Fibroblast of lung (primary cell): ENCODE data around the gene CTDP1. TPM values are rescaled to one million over a fixed set of nuclear protein-coding genes. Genes with fewer than 3 reads are reported as not detected.

Source experiments
- DNase-seq, 2 donors: peaks; one replicate each; pipeline versions ENCODE4 v3.0.0 to v3.0.0-alpha.2; 2010; ENCODE audit warnings: low read depth in 2 of 2
- H2AFZ ChIP-seq: 2 replicates; pipeline ENCODE4 v1.5.1; 2012; ENCODE audit warnings: low read length, control low read depth, inconsistent platforms
- H3K27ac ChIP-seq: 2 replicates; pipeline ENCODE4 v1.5.1; 2011; ENCODE audit warnings: low read length, control low read depth; ENCODE audit not compliant: insufficient read depth
- H3K27me3 ChIP-seq: 2 replicates; pipeline ENCODE4 v1.5.1; 2011; ENCODE audit warnings: mild to moderate bottlenecking, low read length; ENCODE audit not compliant: control insufficient read depth, insufficient read depth
- H3K36me3 ChIP-seq: 2 replicates; pipeline ENCODE4 v1.5.1; 2011; ENCODE audit warnings: low read length; ENCODE audit not compliant: control insufficient read depth, insufficient read depth
- H3K4me1 ChIP-seq: 2 replicates; pipeline ENCODE4 v1.5.1; 2011; ENCODE audit warnings: low read length; ENCODE audit not compliant: control insufficient read depth, insufficient read depth; ENCODE audit errors: extremely low read depth
- H3K4me2 ChIP-seq: 2 replicates; pipeline ENCODE4 v1.5.1; 2011; ENCODE audit warnings: low read length, control low read depth; ENCODE audit not compliant: insufficient read depth; ENCODE audit errors: extremely low read depth
- H3K4me3 ChIP-seq, 4 experiments: fragments of 200-600 bp in 1 of 4; sonication (generic) in 1 of 4; replicated peaks in 1 of 4; 2 replicates each; pipeline ENCODE4 v1.5.1; 2011 to 2016; ENCODE audit warnings: low read length in 4 of 4, low read depth in 3 of 4, mild to moderate bottlenecking in 3 of 4, control low read depth in 2 of 4, inconsistent platforms in 1 of 4, mixed read lengths in 1 of 4; ENCODE audit not compliant: insufficient read depth in 1 of 4; ENCODE audit errors: control extremely low read depth in 1 of 4
- H3K79me2 ChIP-seq: 2 replicates; pipeline ENCODE4 v1.5.1; 2012; ENCODE audit warnings: mild to moderate bottlenecking, low read length, inconsistent platforms; ENCODE audit not compliant: control insufficient read depth, insufficient read depth
- H3K9ac ChIP-seq: 2 replicates; pipeline ENCODE4 v1.5.1; 2011; ENCODE audit warnings: mild to moderate bottlenecking, low read length, control low read depth; ENCODE audit not compliant: insufficient read depth
- H3K9me3 ChIP-seq: 2 replicates; pipeline ENCODE4 v1.5.1; 2012; ENCODE audit warnings: low read depth, low read length; ENCODE audit not compliant: control insufficient read depth, insufficient read depth
- H4K20me1 ChIP-seq: 2 replicates; pipeline ENCODE4 v1.5.1; 2011; ENCODE audit warnings: low read length; ENCODE audit not compliant: control insufficient read depth, insufficient read depth; ENCODE audit errors: extremely low read depth
- EZH2 ChIP-seq: IDR thresholded peaks from 2 replicates; pipeline ENCODE4 v1.5.1; 2012; ENCODE audit warnings: low read length, control low read depth, mild to moderate bottlenecking; ENCODE audit errors: missing control alignments
- polyA plus RNA-seq, 2 donors: library from polyadenylated mRNA; depleted of rRNA in 1 of 2; stranded (reverse) in 1 of 2; unstranded in 1 of 2; fragments of >200 nt; gene quantifications; 2 replicates each; pipeline ENCODE4 v1.2.1, GENCODE V29; 2011 to 2012; ENCODE audit warnings: missing spikeins in 1 of 2
- total RNA-seq: library from RNA; depleted of rRNA; stranded (reverse); fragments of >200 nt; gene quantifications from 2 replicates; pipeline ENCODE4 v1.2.1, GENCODE V29; 2014
- TF ChIP-seq, protein P1 (sequence below), 2 donors: IDR thresholded peaks in 1 of 2; conservative IDR thresholded peaks in 1 of 2; 1 replicate in 1 of 2; 2 replicates in 1 of 2; pipeline ENCODE4 v1.5.1; 2011 to 2012; ENCODE audit warnings: low read length in 2 of 2, control low read depth in 1 of 2, inconsistent platforms in 1 of 2, low read depth in 1 of 2, mild to moderate bottlenecking in 1 of 2

CTDP1 gene
- total and polyA plus RNA-seq, 2 donors (not counting 1 experiment from before 2014, with no cell fraction given): 6.4 to 24.8 TPM

DNA sequence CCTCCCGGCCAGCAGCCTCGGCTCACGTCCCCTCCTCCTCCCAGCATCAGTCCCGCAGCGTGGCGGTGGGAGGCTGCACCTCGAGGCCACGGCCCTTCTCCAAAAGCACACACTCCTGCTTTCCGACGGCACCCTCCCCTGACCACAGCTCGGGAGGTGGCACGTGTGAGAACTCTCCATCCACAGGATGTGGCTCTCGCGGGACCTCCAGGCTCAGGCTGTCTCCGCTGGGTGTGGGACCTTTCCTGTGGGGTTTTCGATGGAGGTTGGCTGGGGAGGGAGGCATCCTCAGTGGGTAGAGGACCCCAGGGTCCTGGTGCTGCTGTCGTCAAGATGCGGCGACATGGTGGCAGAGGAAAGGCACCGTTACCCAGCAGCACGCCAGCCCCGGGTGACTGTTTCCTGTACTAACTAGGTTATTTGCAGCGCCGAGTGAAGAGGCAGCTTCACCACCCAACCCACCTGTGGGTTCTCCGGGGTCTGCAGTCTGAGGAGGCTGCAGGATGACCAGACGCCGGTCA lies 75.3 kb downstream of the CTDP1 start:
- TF ChIP-seq EZH2: no peak
- TF ChIP-seq, protein P1, sequence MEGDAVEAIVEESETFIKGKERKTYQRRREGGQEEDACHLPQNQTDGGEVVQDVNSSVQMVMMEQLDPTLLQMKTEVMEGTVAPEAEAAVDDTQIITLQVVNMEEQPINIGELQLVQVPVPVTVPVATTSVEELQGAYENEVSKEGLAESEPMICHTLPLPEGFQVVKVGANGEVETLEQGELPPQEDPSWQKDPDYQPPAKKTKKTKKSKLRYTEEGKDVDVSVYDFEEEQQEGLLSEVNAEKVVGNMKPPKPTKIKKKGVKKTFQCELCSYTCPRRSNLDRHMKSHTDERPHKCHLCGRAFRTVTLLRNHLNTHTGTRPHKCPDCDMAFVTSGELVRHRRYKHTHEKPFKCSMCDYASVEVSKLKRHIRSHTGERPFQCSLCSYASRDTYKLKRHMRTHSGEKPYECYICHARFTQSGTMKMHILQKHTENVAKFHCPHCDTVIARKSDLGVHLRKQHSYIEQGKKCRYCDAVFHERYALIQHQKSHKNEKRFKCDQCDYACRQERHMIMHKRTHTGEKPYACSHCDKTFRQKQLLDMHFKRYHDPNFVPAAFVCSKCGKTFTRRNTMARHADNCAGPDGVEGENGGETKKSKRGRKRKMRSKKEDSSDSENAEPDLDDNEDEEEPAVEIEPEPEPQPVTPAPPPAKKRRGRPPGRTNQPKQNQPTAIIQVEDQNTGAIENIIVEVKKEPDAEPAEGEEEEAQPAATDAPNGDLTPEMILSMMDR (conservative IDR thresholded peaks at IDR 0.05 in 1 of 2, IDR thresholded peaks at IDR 0.05 in 1 of 2; ENCODE audit: low read depth in 1 of 2, low read length in 2 of 2): no peak
- no peak for DNase-seq
- H3K9ac ChIP-seq: no peak overlapping the region
- peaks cover 10% of the 10 kb centered on the region for H3K36me3 ChIP-seq
- H3K79me2 ChIP-seq: no peaks in the 10 kb centered on the region
- no peaks in the 10 kb centered on the region for H3K9me3 ChIP-seq
- no peak overlapping the region for H3K27ac ChIP-seq
- H2AFZ ChIP-seq: no peak overlapping the region
- no peak overlapping the region for H3K4me3 ChIP-seq
- H3K4me1 ChIP-seq: no peaks in the 10 kb centered on the region
- no peaks in the 10 kb centered on the region for H4K20me1 ChIP-seq
- H3K27me3 ChIP-seq: no peaks in the 10 kb centered on the region
- H3K4me2 ChIP-seq: no peak overlapping the region

- Histone ChIP-seq H3K9me3 (no peaks in the 10 kb centered on the region), H3K79me2 (no peaks in the 10 kb centered on the region), H3K4me1 (no peaks in the 10 kb centered on the region), H4K20me1 (no peaks in the 10 kb centered on the region), H2AFZ (no peak overlapping the region), H3K36me3 (peaks cover 10% of the 10 kb centered on the region), H3K4me3 (no peak overlapping the region), H3K27me3 (no peaks in the 10 kb centered on the region), H3K9ac (no peak overlapping the region), H3K4me2 (no peak overlapping the region), H3K27ac (no peak overlapping the region)
- no peak for DNase-seq
- TF ChIP-seq, protein P1 (conservative IDR thresholded peaks at IDR 0.05 in 1 of 2, IDR thresholded peaks at IDR 0.05 in 1 of 2; ENCODE audit: low read depth in 1 of 2, low read length in 2 of 2): no peak
- TF ChIP-seq EZH2: no peak
Observed at GRCh38 chr18:79755496-79756142, 76.0 kb downstream of the CTDP1 start.

DNA sequence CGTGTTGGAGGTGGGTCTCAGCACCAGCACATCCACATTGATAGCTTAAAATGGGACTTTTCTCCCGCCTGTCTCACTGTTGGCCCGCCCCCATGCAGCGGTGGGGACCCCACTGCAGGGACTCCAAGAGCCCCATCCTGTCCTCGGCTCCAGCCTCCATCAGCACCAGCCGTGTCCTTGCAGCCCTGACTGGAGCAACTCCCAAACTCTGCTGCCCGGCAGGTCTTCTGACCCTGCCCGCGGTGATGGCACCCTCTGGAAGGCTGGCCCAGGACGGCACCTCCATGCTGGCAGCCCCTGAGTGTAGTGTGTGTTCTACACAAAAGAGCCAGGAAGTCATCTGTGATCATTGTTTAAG lies 76.5 kb downstream of the CTDP1 start:
- Histone ChIP-seq H3K79me2 (no peaks in the 10 kb centered on the region), H3K27me3 (no peaks in the 10 kb centered on the region), H3K27ac (no peak overlapping the region), H3K4me3 (no peak overlapping the region), H3K4me1 (no peaks in the 10 kb centered on the region), H3K36me3 (peaks cover 10% of the 10 kb centered on the region), H3K4me2 (no peak overlapping the region), H2AFZ (no peak overlapping the region), H3K9me3 (no peaks in the 10 kb centered on the region), H4K20me1 (no peaks in the 10 kb centered on the region), H3K9ac (no peak overlapping the region)
- TF ChIP-seq, protein P1 (conservative IDR thresholded peaks at IDR 0.05 in 1 of 2, IDR thresholded peaks at IDR 0.05 in 1 of 2; ENCODE audit: low read depth in 1 of 2, low read length in 2 of 2): no peak
- no peak for TF ChIP-seq EZH2
- no peak for DNase-seq
